Central memory CD8-positive, alpha-beta T cell (primary cell): ENCODE results near the gene KCNAB1.

ENCODE experiments used
- ATAC-seq: fragments of 150-1000 bp; cut with Tn5 transposase; replicated peaks from 2 replicates; pipeline ENCODE4 v1.10.0; 2022; ENCODE audit warnings: mild to moderate bottlenecking, moderate FRiP score, moderate number of reproducible peaks; ENCODE audit not compliant: poor library complexity, severe bottlenecking; ENCODE audit errors: extremely low read depth
- DNase-seq, 2 donors: peaks; one replicate each; pipeline ENCODE4 v3.0.0; 2021; ENCODE audit warnings: low spot score in 2 of 2
- H3K27ac Mint-ChIP-seq: one replicate; pipeline ENCODE4 v1.8.0; 2022; ENCODE audit warnings: low read depth, mild to moderate bottlenecking, moderate library complexity, mixed read lengths
- H3K27me3 Mint-ChIP-seq: one replicate; pipeline ENCODE4 v1.8.0; 2022; ENCODE audit warnings: mixed read lengths
- H3K36me3 Mint-ChIP-seq: one replicate; pipeline ENCODE4 v1.8.0; 2022; ENCODE audit warnings: mild to moderate bottlenecking, moderate library complexity, mixed read lengths; ENCODE audit not compliant: insufficient read depth
- H3K4me1 Mint-ChIP-seq: one replicate; pipeline ENCODE4 v1.8.0; 2022; ENCODE audit warnings: mixed read lengths
- H3K4me3 Mint-ChIP-seq: one replicate; pipeline ENCODE4 v1.8.0; 2022; ENCODE audit warnings: mild to moderate bottlenecking, moderate library complexity, mixed read lengths
- H3K9me3 Mint-ChIP-seq: one replicate; pipeline ENCODE4 v1.8.0; 2022; ENCODE audit warnings: mixed read lengths

KCNAB1 gene

DNA sequence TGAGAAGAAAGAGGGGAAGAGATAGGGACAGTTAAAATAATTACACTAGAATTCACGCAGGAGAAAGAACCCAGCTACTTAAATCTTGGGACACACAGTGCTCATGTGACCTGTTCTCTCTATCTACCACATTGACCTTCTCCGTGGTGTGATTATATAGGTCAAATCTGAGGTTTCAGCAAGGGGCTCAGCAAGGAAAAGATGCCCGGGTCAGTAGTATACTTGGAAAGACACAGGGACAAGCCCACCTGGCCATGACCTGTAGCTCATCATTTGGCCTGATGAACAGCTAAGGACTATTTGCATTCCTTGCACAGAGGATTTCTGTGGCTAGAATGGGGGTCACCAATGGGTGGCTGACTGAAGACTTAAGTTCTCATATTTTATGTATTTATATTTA lies 362.6 kb downstream of the KCNAB1 start:
- peaks cover 37% of the 10 kb centered on the region for H3K4me1 Mint-ChIP-seq
- H3K36me3 Mint-ChIP-seq: peaks cover 5% of the 10 kb centered on the region
- H3K27ac Mint-ChIP-seq: peak overlapping the region; percentile 61
- DNase-seq (no peak), ATAC-seq (no peak)
- peak overlapping the region; percentile 61 for H3K4me3 Mint-ChIP-seq
- H3K27me3 Mint-ChIP-seq: peaks cover 11% of the 10 kb centered on the region
- H3K9me3 Mint-ChIP-seq: no peaks in the 10 kb centered on the region

DNA sequence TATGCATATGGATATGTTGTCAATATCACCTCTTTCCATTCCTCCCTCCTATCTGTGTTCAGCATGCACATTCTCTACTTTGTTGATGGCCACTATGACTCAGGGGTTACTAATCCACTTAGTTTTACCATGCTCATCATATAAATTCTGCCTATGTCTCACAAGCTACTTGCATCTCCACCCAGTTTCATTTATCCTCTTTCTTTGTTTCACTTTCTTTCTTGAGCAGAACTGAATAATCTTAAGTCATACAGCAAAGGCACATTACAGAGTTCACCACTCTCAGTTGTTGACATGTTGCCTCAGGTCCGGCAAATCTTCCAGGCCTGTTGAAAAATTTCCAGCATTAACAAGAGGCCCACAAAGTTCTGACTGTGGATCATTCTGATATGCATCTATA lies 363.0 kb downstream of the KCNAB1 start:
- Mint-ChIP-seq H3K4me1 (peaks cover 37% of the 10 kb centered on the region), H3K27me3 (peaks cover 10% of the 10 kb centered on the region), H3K4me3 (peak overlapping the region; percentile 61), H3K27ac (peak overlapping the region; percentile 61), H3K36me3 (peaks cover 5% of the 10 kb centered on the region), H3K9me3 (no peaks in the 10 kb centered on the region)
- ATAC-seq (peak; percentile 80), DNase-seq (no peak)

DNA sequence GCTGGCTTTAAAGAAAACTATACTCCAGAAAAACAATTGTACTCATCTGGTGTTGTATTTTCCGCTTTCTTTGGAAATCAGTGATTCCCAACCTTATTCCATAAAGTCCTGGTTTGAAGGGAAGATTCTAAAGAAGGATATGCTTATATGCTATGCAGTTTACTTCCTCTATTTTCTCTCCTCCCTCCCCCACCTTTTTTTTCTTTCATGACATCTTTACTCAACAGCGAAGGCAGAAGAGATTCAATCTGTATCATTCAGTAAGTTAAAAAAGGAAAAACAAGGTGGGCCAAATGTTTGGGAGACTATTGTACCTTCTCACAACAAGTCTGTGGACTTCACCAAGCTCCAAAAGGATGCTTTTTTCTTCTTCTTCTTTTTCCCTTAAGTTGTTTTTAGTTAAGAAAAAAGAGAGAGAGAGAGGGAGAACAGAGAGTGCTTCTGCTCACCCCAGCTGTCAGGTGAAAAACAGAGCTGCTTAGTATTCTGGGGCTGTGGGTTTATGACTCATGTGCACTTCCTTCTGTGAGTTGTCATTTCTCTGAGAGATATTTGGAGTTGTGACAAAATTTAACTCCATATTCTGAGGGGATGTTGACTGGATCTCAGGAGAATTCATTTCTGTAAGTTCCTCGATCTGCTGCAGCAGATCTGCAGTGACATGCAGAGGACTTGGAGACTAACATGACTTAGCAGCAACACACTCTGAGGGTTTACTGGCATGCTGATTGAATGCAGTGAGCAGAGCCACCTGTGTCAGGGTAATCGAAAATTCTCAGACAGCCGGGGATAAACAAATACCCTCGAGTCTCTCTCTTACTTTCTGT lies 363.8 kb downstream of the KCNAB1 start:
- H3K27me3 Mint-ChIP-seq: peaks cover 2% of the 10 kb centered on the region
- peaks cover 5% of the 10 kb centered on the region for H3K36me3 Mint-ChIP-seq
- H3K4me3 Mint-ChIP-seq: peak overlapping the region; percentile 61
- H3K9me3 Mint-ChIP-seq: no peaks in the 10 kb centered on the region
- peak overlapping the region; percentile 61 for H3K27ac Mint-ChIP-seq
- ATAC-seq: peak; percentile 93
- H3K4me1 Mint-ChIP-seq: peaks cover 37% of the 10 kb centered on the region
- DNase-seq: peak in 1 of 2 donors; percentile 46

DNA sequence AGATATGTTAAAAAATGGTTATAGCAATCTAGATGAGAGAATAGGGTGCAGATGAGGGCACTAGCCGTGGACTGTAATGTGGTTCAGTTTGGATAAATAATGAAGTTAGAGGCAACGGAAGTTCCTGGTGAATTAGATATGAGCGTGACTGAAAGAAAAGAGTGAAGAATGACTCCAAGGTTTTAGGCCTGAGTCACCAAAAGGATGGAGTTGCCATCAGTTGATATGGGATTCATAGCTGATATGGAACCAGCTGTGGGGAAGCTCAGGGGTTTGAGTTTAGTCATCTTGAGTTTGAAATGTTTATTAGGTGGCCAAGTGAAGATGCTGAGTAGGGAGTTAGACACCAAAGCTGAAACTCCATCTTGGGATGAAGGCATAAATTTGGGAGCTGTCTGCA lies 368.4 kb downstream of the KCNAB1 start:
- no peak for ATAC-seq
- H3K36me3 Mint-ChIP-seq: peaks cover 5% of the 10 kb centered on the region
- H3K27me3 Mint-ChIP-seq: peaks cover 13% of the 10 kb centered on the region
- peaks cover 14% of the 10 kb centered on the region for H3K4me1 Mint-ChIP-seq
- no peak for DNase-seq
- no peak overlapping the region for H3K4me3 Mint-ChIP-seq
- H3K9me3 Mint-ChIP-seq: no peaks in the 10 kb centered on the region
- no peak overlapping the region for H3K27ac Mint-ChIP-seq

DNA sequence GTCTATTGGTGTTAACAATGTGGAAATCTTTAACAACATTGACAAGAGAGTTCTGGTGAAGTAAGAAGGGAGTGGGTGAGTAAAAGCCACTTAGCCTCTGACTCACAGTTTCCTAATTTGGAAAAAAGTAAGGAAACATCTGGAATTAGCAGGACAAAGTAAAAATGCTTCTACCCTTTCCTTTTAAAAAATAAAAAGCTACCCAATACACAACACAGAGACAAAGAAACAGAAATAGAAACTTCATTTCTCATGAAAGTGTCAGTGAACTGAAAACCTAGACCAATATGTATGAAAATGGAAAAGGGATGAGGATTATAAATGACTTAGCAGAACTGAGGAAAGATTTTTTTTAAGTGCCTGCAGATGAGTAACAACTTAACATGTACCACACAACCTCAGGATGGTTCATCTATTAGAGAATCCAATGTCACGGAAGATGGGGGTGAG lies 369.1 kb downstream of the KCNAB1 start:
- Mint-ChIP-seq H3K36me3 (no peaks in the 10 kb centered on the region), H3K4me1 (peaks cover 7% of the 10 kb centered on the region), H3K4me3 (no peak overlapping the region), H3K27me3 (peaks cover 20% of the 10 kb centered on the region), H3K27ac (no peak overlapping the region), H3K9me3 (no peaks in the 10 kb centered on the region)
- ATAC-seq (no peak), DNase-seq (no peak)

DNA sequence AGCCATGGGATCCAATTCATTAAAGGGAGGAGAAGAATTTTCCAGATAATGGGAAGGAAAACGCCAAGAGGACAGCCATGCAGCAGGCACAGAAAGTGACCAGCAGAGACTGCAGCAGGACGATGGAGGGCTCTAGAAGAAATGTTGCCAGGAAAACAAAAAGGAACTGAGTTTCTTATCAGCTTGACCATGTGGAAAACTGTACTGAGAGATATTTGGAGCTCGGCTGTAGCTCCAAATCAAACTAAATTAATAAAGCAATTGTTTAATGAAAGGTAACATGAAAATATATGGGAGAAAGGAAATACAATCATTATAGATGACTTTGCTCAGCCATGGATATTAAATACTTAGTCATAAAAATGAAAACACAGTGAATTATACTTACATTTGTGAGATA lies 370.8 kb downstream of the KCNAB1 start:
- ATAC-seq: no peak
- no peaks in the 10 kb centered on the region for H3K4me1 Mint-ChIP-seq

DNA sequence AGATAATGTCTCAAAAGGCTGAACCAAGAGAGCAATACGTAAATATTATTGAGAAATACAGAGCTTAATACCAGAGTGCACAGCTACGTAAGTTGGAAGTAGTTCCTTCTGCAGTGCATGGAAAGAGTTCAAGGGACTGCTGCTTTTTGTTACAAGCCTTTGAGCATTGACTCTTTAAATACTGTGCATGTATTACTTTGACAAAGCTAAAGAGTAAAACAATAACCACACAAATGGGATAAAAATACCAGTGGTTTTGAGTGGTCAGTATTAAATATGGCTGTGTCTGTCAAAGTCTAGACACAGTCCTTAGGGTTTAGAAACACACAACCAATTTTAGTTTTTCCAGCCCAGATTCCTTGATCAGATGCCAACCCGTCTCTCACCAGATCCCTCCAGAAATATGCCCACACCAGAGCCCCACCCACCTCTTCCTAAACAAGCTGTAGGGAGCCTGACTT lies 372.5 kb downstream of the KCNAB1 start:
- no peaks in the 10 kb centered on the region for H3K4me1 Mint-ChIP-seq
- ATAC-seq: no peak
- DNase-seq: no peak

More for the DNA sequence above, 370.8 kb downstream of the KCNAB1 start:
- peaks cover 29% of the 10 kb centered on the region for H3K27me3 Mint-ChIP-seq
- no peak overlapping the region for H3K27ac Mint-ChIP-seq
- no peak for DNase-seq
- peaks cover 4% of the 10 kb centered on the region for H3K9me3 Mint-ChIP-seq
- H3K4me3 Mint-ChIP-seq: no peak overlapping the region
- H3K36me3 Mint-ChIP-seq: no peaks in the 10 kb centered on the region

DNA sequence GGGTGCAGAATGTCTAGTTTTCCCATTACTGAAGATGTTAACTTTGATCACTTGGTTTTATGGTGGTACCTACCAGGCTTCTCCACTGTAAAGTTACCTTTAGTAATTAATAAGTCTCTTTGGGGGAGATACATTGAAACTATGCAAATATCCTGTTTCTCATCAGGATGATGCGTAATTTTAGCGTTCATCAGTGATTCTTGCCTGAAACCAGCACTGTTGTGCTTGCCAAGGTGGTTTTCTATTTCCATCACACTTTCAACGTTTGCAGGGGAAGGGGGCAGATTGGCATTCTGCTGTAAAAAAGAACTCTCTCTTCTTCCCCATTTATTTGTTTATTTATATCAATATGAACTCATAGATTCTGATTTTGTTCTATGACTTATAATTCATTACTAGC lies 373.5 kb downstream of the KCNAB1 start:
- no peaks in the 10 kb centered on the region for H3K4me1 Mint-ChIP-seq
- H3K36me3 Mint-ChIP-seq: no peaks in the 10 kb centered on the region
- H3K27ac Mint-ChIP-seq: no peak overlapping the region
- no peak overlapping the region for H3K4me3 Mint-ChIP-seq
- peaks cover 4% of the 10 kb centered on the region for H3K9me3 Mint-ChIP-seq
- peaks cover 29% of the 10 kb centered on the region for H3K27me3 Mint-ChIP-seq
- no peak for ATAC-seq
- DNase-seq: no peak

More for the DNA sequence above, 372.5 kb downstream of the KCNAB1 start:
- Mint-ChIP-seq H3K9me3 (peaks cover 4% of the 10 kb centered on the region), H3K4me3 (no peak overlapping the region), H3K27ac (no peak overlapping the region), H3K36me3 (no peaks in the 10 kb centered on the region), H3K27me3 (peaks cover 29% of the 10 kb centered on the region)

DNA sequence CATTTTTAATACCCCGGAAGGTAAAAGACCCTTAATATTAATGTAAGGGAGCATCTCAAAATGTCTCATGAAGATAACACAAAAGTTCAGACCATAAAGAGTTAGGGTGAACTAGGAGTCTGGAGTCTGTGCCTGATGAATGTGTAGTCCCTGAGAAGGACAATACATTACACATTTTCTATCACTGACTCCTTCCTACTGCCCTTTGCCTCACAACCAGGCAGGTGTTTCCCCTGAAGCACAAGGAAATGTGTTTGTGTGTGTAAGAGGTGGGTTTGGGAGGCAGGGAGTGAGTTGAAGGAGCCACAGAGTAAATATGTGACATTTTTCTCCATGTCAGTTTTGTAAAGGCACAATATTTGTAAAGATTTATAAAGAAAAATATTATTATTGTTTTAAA lies 375.4 kb downstream of the KCNAB1 start:
- no peak overlapping the region for H3K4me3 Mint-ChIP-seq

DNA sequence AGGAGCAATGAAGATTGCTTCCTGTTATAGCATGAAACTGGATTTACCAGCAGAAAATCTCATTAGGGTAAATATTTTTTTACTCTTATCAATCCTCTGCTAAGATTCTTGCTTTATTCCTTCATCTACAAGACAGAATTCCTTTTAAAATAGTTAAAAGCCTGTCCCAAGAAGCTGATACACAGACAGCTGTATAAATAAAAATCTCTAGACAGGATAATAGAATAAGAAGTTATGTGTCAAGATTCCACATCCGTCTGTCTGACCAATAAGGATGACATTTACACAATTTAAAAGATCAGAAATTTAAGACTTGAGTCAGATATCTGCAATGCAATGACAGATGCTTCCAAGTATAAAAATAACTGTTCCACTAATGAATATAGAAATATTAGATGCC lies 376.9 kb downstream of the KCNAB1 start:
- DNase-seq: no peak
- no peak overlapping the region for H3K27ac Mint-ChIP-seq
- H3K4me1 Mint-ChIP-seq: no peaks in the 10 kb centered on the region
- H3K9me3 Mint-ChIP-seq: peaks cover 4% of the 10 kb centered on the region
- no peak overlapping the region for H3K4me3 Mint-ChIP-seq
- peaks cover 25% of the 10 kb centered on the region for H3K27me3 Mint-ChIP-seq
- no peak for ATAC-seq
- H3K36me3 Mint-ChIP-seq: peaks cover 2% of the 10 kb centered on the region

More for the DNA sequence above, 375.4 kb downstream of the KCNAB1 start:
- peaks cover 29% of the 10 kb centered on the region for H3K27me3 Mint-ChIP-seq
- no peaks in the 10 kb centered on the region for H3K4me1 Mint-ChIP-seq
- DNase-seq (no peak), ATAC-seq (no peak)
- no peaks in the 10 kb centered on the region for H3K36me3 Mint-ChIP-seq
- H3K9me3 Mint-ChIP-seq: peaks cover 4% of the 10 kb centered on the region
- H3K27ac Mint-ChIP-seq: no peak overlapping the region

DNA sequence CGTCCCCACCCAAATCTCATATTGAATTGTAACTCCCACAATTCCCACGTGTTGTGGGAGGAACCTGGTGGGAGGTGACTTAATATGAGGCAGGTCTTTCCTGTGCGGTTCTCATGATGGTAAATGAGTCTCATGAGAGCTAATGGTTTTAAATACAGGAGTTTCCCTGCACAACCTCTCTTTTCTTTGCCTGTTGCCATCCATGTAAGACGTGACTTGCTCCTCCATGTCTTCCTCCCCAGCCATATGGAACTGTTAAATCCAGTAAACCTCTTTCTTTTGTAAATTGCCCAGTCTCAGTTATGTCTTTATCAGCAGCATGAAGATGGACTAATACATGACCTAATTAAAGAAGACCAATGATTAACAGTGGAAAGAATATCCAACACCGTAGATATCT lies 377.9 kb downstream of the KCNAB1 start:
- H3K9me3 Mint-ChIP-seq: peaks cover 4% of the 10 kb centered on the region
- DNase-seq (no peak), ATAC-seq (no peak)
- H3K4me3 Mint-ChIP-seq: no peak overlapping the region
- no peaks in the 10 kb centered on the region for H3K4me1 Mint-ChIP-seq
- H3K27ac Mint-ChIP-seq: no peak overlapping the region
- H3K36me3 Mint-ChIP-seq: peaks cover 2% of the 10 kb centered on the region
- H3K27me3 Mint-ChIP-seq: peaks cover 21% of the 10 kb centered on the region

DNA sequence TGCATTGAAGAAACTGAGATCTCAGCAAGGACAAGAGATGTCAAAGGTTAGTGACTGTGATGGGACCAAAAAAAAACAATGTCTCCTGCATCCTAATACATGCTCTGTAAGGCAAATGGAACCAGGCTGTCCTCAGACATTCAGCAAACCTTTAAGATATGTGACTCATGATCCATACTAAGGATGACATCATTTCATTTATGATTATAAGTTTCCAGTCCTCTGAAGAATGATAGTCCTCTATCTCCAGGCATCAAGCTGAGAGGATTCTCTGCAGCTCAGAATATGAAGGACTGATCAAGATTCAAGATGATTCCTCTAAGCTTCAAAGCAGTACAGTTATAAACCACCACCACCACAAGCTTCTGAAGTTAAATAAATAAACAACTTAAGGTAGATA lies 386.9 kb downstream of the KCNAB1 start:
- DNase-seq (no peak), ATAC-seq (no peak)
- Mint-ChIP-seq H3K36me3 (no peaks in the 10 kb centered on the region), H3K9me3 (no peaks in the 10 kb centered on the region), H3K27me3 (peaks cover 13% of the 10 kb centered on the region), H3K4me1 (no peaks in the 10 kb centered on the region), H3K4me3 (no peak overlapping the region), H3K27ac (no peak overlapping the region)
